Trophoblast cell (in vitro differentiated cells and primary cell): Measurements from ENCODE around the gene DDX11.
"Not testable (repeated sequence)": the region's sequence is repeated elsewhere in the genome, so short reads cannot be mapped to it uniquely, and the experiment has no call there.

ENCODE experiments used
- DNase-seq, 2 donors: peaks; one replicate each; pipeline ENCODE4 v3.0.0-alpha.2; 2016
- H2AFZ ChIP-seq: 2 replicates; pipeline ENCODE4 v1.6.1; 2013; ENCODE audit warnings: low read length, moderate library complexity, mild to moderate bottlenecking; ENCODE audit not compliant: insufficient read depth, poor library complexity
- H2AK5ac ChIP-seq: 2 replicates; pipeline ENCODE4 v1.6.1; 2013; ENCODE audit warnings: mild to moderate bottlenecking, low read length
- H2BK120ac ChIP-seq: 2 replicates; pipeline ENCODE4 v1.6.1; 2013; ENCODE audit warnings: low read length, mild to moderate bottlenecking, moderate library complexity; ENCODE audit not compliant: insufficient read depth, poor library complexity
- H2BK12ac ChIP-seq: 2 replicates; pipeline ENCODE4 v1.6.1; 2013; ENCODE audit warnings: mild to moderate bottlenecking, low read length, moderate library complexity
- H2BK5ac ChIP-seq: 2 replicates; pipeline ENCODE4 v1.6.1; 2013; ENCODE audit warnings: low read length, low read depth, moderate library complexity, mild to moderate bottlenecking; ENCODE audit not compliant: poor library complexity
- H3K14ac ChIP-seq: 2 replicates; pipeline ENCODE4 v1.6.1; 2013; ENCODE audit warnings: mild to moderate bottlenecking, low read length
- H3K18ac ChIP-seq: 2 replicates; pipeline ENCODE4 v1.6.1; 2013; ENCODE audit warnings: mild to moderate bottlenecking, low read length
- H3K23ac ChIP-seq: 2 replicates; pipeline ENCODE4 v1.6.1; 2013; ENCODE audit warnings: low read length
- H3K27ac ChIP-seq: 2 replicates; pipeline ENCODE4 v1.5.1; 2013; ENCODE audit warnings: low read depth, mild to moderate bottlenecking, inconsistent platforms, low read length, moderate library complexity
- H3K27me3 ChIP-seq: 2 replicates; pipeline ENCODE4 v1.6.1; 2013; ENCODE audit warnings: inconsistent platforms, mild to moderate bottlenecking, low read length, moderate library complexity; ENCODE audit not compliant: insufficient read depth
- H3K36me3 ChIP-seq, 2 experiments: 1 replicate in 1 of 2; 2 replicates in 1 of 2; pipeline ENCODE4 v1.6.1; 2013; ENCODE audit warnings: low read length in 2 of 2, mild to moderate bottlenecking in 2 of 2, moderate library complexity in 1 of 2; ENCODE audit not compliant: insufficient read depth in 2 of 2, control insufficient read depth in 1 of 2
- H3K4ac ChIP-seq: 2 replicates; pipeline ENCODE4 v1.6.1; 2013; ENCODE audit warnings: low read depth, mild to moderate bottlenecking, low read length, moderate library complexity
- H3K4me1 ChIP-seq, 2 experiments: 1 replicate in 1 of 2; 2 replicates in 1 of 2; pipeline ENCODE4 v1.6.1; 2013; ENCODE audit warnings: low read length in 2 of 2, mild to moderate bottlenecking in 2 of 2, moderate library complexity in 1 of 2; ENCODE audit not compliant: insufficient read depth in 2 of 2, control insufficient read depth in 1 of 2
- H3K4me2 ChIP-seq: 2 replicates; pipeline ENCODE4 v1.6.1; 2013; ENCODE audit warnings: inconsistent platforms, mild to moderate bottlenecking, low read length, moderate library complexity
- H3K4me3 ChIP-seq: 2 replicates; pipeline ENCODE4 v1.5.1; 2013; ENCODE audit warnings: mild to moderate bottlenecking, low read depth, low read length, inconsistent platforms
- H3K79me1 ChIP-seq: one replicate; pipeline ENCODE4 v1.6.1; 2013; ENCODE audit warnings: low read length
- H3K79me2 ChIP-seq: 2 replicates; pipeline ENCODE4 v1.6.1; 2013; ENCODE audit warnings: low read length, mild to moderate bottlenecking; ENCODE audit not compliant: control insufficient read depth, insufficient read depth, poor library complexity
- H3K9ac ChIP-seq: 2 replicates; pipeline ENCODE4 v1.6.1; 2013; ENCODE audit warnings: mild to moderate bottlenecking, low read length
- H3K9me3 ChIP-seq: 2 replicates; pipeline ENCODE4 v1.6.1; 2013; ENCODE audit warnings: low read depth, mild to moderate bottlenecking, control low read depth, inconsistent platforms, low read length; ENCODE audit not compliant: insufficient read depth
- H4K12ac ChIP-seq: 2 replicates; pipeline ENCODE4 v1.6.1; 2013; ENCODE audit warnings: low read depth, mild to moderate bottlenecking, low read length, moderate library complexity
- H4K8ac ChIP-seq: 2 replicates; pipeline ENCODE4 v1.6.1; 2013; ENCODE audit warnings: low read depth, mild to moderate bottlenecking, low read length, moderate library complexity
- H4K91ac ChIP-seq: one replicate; pipeline ENCODE4 v1.6.1; 2013; ENCODE audit warnings: low read depth, mild to moderate bottlenecking, low read length, moderate library complexity
- WGBS: extraction: QIAGEN DNeasy Blood & Tissue Kit; methylation state at CpG from one replicate; pipeline ENCODE4 v1.1.7; 2013; ENCODE audit warnings: missing lambda C conversion rate; ENCODE audit not compliant: insufficient read length, insufficient coverage; ENCODE audit errors: extremely low coverage; 5-methylcytosine and 5-hydroxymethylcytosine counted together

Gene DDX11

DNA sequence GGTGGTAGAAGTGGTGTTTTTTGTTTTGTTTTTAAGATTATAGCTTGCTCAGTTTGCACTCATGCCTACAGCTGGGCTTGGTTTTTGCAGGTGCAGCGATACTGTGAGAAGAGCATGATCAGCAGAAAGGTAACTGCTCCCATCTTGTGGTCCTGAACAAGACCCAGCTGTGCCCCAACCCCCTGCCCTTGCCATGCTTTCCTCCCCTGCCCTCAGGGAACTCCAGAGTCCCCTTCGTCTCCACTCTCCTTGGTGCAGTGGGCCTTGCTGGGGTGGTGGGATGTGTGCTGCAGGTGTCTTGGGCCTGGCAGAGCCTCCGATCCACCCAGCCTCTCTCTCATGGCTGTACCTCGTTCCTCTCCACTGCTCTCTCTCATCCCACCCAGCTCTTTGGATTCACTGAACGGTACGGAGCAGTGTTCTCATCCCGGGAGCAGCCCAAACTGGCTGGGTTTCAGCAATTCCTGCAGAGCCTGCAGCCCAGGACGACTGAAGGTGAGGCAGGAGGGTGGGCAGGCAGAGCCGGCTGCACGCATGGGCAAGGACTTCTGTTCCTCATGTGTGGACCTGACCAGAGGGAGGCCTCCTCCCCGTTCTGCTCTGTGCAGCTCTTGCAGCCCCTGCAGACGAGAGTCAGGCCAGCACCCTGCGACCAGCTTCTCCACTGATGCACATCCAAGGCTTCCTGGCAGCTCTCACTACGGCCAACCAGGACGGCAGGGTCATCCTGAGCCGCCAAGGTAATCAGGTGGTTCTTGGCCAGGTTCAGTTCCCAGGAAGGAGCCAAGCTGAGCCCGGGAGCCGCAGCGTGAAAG, 22.8 kb downstream of the DDX11 start:
- peaks cover 43 to 46% of the 10 kb centered on the region in 2 experiments for H3K36me3 ChIP-seq
- not testable (repeated sequence) for H3K4me2 ChIP-seq, H2AFZ ChIP-seq, H2AK5ac ChIP-seq, DNase-seq, H4K91ac ChIP-seq, H3K23ac ChIP-seq, H2BK12ac ChIP-seq, H3K18ac ChIP-seq, H2BK5ac ChIP-seq, H3K9me3 ChIP-seq, H3K4me3 ChIP-seq, H2BK120ac ChIP-seq, H3K79me1 ChIP-seq, H3K4me1 ChIP-seq, H3K4ac ChIP-seq, H3K14ac ChIP-seq, H3K79me2 ChIP-seq, H3K27me3 ChIP-seq, H3K9ac ChIP-seq, H3K27ac ChIP-seq, H4K12ac ChIP-seq, H4K8ac ChIP-seq
- WGBS = no CpG with 5 or more reads among the region's 19 CpGs

DNA sequence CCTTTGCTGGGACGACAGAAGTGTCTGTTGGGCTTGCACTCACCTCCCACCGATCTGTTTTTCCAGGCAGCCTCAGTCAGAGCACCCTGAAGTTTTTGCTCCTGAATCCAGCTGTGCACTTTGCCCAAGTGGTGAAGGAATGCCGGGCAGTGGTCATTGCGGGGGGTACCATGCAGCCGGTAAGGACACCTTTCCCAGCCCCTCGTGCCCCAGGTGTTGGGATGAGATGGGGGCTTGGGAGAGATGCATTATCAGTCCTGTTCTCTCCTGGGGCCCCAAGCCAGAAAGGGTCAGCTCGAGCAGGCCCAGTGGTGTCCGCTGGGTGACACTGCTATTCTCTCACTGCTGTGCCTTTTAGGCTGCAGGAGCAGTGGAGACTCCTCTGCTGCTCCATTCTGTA, 24.2 kb downstream of the DDX11 start:
- H3K9ac ChIP-seq, H3K4ac ChIP-seq, H3K4me2 ChIP-seq, H3K79me1 ChIP-seq, H3K27me3 ChIP-seq, H2BK5ac ChIP-seq, H2AFZ ChIP-seq, H2BK12ac ChIP-seq, H4K12ac ChIP-seq, H3K27ac ChIP-seq, H2AK5ac ChIP-seq, H2BK120ac ChIP-seq, H3K4me3 ChIP-seq, H3K9me3 ChIP-seq, DNase-seq, H4K91ac ChIP-seq, H3K4me1 ChIP-seq, H3K14ac ChIP-seq, H3K18ac ChIP-seq, H3K23ac ChIP-seq, H4K8ac ChIP-seq, H3K79me2 ChIP-seq: not testable (repeated sequence)
- no CpG with 5 or more reads among the region's 8 CpGs for WGBS
- peaks cover 40 to 48% of the 10 kb centered on the region in 2 experiments for H3K36me3 ChIP-seq

DNA sequence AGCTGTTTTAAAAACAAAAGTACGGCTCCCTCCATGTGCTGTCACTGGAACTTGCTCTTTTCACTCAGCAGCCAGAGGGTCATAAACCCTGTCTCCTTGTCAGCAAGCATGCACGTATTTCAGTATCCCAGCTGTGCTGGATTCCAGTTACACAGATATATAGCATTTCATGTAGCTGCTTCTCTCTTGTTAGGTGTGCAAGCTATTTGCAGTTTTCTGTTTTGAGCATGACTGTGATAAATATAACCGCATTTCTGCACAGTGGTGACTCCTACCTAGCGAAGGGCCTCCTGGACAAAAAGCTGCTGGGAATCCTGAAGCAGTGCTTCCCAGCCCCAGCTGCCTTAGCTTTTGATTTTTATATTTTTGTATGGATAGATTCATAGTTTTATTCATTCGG, 24.7 kb downstream of the DDX11 start:
- H3K14ac ChIP-seq, H2AFZ ChIP-seq, H2BK120ac ChIP-seq, H4K8ac ChIP-seq, H2AK5ac ChIP-seq, H3K4me1 ChIP-seq, H3K18ac ChIP-seq, H3K4ac ChIP-seq, DNase-seq, H3K9ac ChIP-seq, H3K79me2 ChIP-seq, H2BK5ac ChIP-seq, H3K27ac ChIP-seq, H3K4me2 ChIP-seq, H4K91ac ChIP-seq, H3K23ac ChIP-seq, H3K4me3 ChIP-seq, H3K9me3 ChIP-seq, H4K12ac ChIP-seq, H2BK12ac ChIP-seq, H3K79me1 ChIP-seq, H3K27me3 ChIP-seq: not testable (repeated sequence)
- peaks cover 43 to 51% of the 10 kb centered on the region in 2 experiments for H3K36me3 ChIP-seq
- WGBS = no CpG with 5 or more reads among the region's 5 CpGs

DNA sequence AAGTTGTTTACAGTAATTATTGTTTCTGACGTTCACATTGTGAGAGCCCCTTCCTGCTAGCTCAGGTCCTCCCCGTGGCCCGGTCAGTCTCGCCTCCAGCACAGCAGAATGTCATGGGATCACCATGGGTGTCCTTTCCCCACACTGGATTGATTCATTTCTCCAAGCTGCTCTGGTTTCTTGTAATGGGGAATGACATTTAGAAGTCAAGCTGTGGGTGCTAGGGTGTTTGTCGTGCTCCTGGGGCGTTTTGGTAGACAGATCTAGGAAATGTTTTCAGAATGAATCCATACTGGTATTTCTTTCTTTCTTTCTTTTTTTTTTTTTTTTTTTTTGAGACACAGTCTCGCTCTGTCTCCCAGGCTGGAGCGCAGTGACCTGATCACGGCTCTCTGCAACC, 25.1 kb downstream of the DDX11 start:
- H3K36me3 ChIP-seq = peaks cover 47 to 55% of the 10 kb centered on the region in 2 experiments
- H3K18ac ChIP-seq, H3K79me1 ChIP-seq, H3K9me3 ChIP-seq, DNase-seq, H4K91ac ChIP-seq, H3K9ac ChIP-seq, H2BK12ac ChIP-seq, H3K79me2 ChIP-seq, H3K14ac ChIP-seq, H3K4ac ChIP-seq, H3K23ac ChIP-seq, H2AK5ac ChIP-seq, H3K27me3 ChIP-seq, H3K4me1 ChIP-seq, H3K4me2 ChIP-seq, H4K8ac ChIP-seq, H2BK120ac ChIP-seq, H3K27ac ChIP-seq, H3K4me3 ChIP-seq, H4K12ac ChIP-seq, H2BK5ac ChIP-seq, H2AFZ ChIP-seq: not testable (repeated sequence)
- WGBS = no CpG with 5 or more reads among the region's 9 CpGs
